Duodenal mucosa (tissue), 2 donors: ENCODE measurements around the gene DIP2C.
"Not testable (repeated sequence)": the region's sequence is repeated elsewhere in the genome, so short reads cannot be mapped to it uniquely, and the experiment has no call there.

Experiments used
- H3K27ac ChIP-seq: one replicate; pipeline ENCODE4 v1.7.0; 2013; ENCODE audit warnings: low read depth, low read length
- H3K27me3 ChIP-seq, 2 donors: one replicate each; pipeline ENCODE4 v1.7.0; 2013; ENCODE audit warnings: low read length in 2 of 2, control low read depth in 1 of 2; ENCODE audit not compliant: insufficient read depth in 2 of 2, control insufficient read depth in 1 of 2
- H3K36me3 ChIP-seq, 2 donors: one replicate each; pipeline ENCODE4 v1.7.0; 2013; ENCODE audit warnings: low read length in 2 of 2, control low read depth in 1 of 2; ENCODE audit not compliant: insufficient read depth in 2 of 2, control insufficient read depth in 1 of 2
- H3K4me1 ChIP-seq, 2 donors: one replicate each; pipeline ENCODE4 v1.7.0; 2013; ENCODE audit warnings: low read length in 2 of 2, control low read depth in 1 of 2; ENCODE audit not compliant: insufficient read depth in 2 of 2, control insufficient read depth in 1 of 2
- H3K4me3 ChIP-seq, 2 donors: one replicate each; pipeline ENCODE4 v1.7.0; 2013; ENCODE audit warnings: low read length in 2 of 2, low read depth in 1 of 2
- H3K9ac ChIP-seq, 2 donors: one replicate each; pipeline ENCODE4 v1.7.0; 2013; ENCODE audit warnings: low read length in 2 of 2, low read depth in 1 of 2
- H3K9me3 ChIP-seq, 2 donors: one replicate each; pipeline ENCODE4 v1.7.0; 2013; ENCODE audit warnings: low read length in 2 of 2, control low read depth in 1 of 2; ENCODE audit not compliant: control insufficient read depth in 1 of 2

Gene DIP2C

GRCh38 chr10:538895-539294 is 150.6 kb downstream of the DIP2C start:
- H3K4me3 ChIP-seq, result no peak overlapping the region
- no peaks in the 10 kb centered on the region for H3K9me3 ChIP-seq
- peaks cover 0 to 6% of the 10 kb centered on the region in 2 donors for H3K4me1 ChIP-seq
- no peak overlapping the region for H3K9ac ChIP-seq
- H3K36me3 ChIP-seq, result no peaks in the 10 kb centered on the region
- no peaks in the 10 kb centered on the region for H3K27me3 ChIP-seq
- no peak overlapping the region for H3K27ac ChIP-seq

- Histone ChIP-seq H3K4me1 (peaks cover 0 to 4% of the 10 kb centered on the region in 2 donors), H3K36me3 (no peaks in the 10 kb centered on the region), H3K9ac (no peak overlapping the region)
These were observed 152.5 kb downstream of the DIP2C start for GRCh38 chr10:536935-537334.

GRCh38 chr10:536371-536925 is 153.0 kb downstream of the DIP2C start:
- H3K4me3 ChIP-seq, result no peak overlapping the region
- H3K27ac ChIP-seq, result no peak overlapping the region
- H3K9me3 ChIP-seq, result no peaks in the 10 kb centered on the region
- H3K4me1 ChIP-seq, result no peaks in the 10 kb centered on the region
- H3K27me3 ChIP-seq, result no peaks in the 10 kb centered on the region
- H3K36me3 ChIP-seq, result no peaks in the 10 kb centered on the region
- no peak overlapping the region for H3K9ac ChIP-seq

More at GRCh38 chr10:536935-537334, 152.5 kb downstream of the DIP2C start:
- Histone ChIP-seq H3K9me3 (no peaks in the 10 kb centered on the region), H3K4me3 (no peak overlapping the region), H3K27ac (no peak overlapping the region), H3K27me3 (no peaks in the 10 kb centered on the region)

- H3K4me1 ChIP-seq, result no peaks in the 10 kb centered on the region
- no peak overlapping the region for H3K27ac ChIP-seq
- no peak overlapping the region for H3K9ac ChIP-seq
- H3K9me3 ChIP-seq, result no peaks in the 10 kb centered on the region
- no peaks in the 10 kb centered on the region for H3K27me3 ChIP-seq
- no peak overlapping the region for H3K4me3 ChIP-seq
- no peaks in the 10 kb centered on the region for H3K36me3 ChIP-seq
These were observed 153.5 kb downstream of the DIP2C start for GRCh38 chr10:535952-536351.

- Histone ChIP-seq H3K4me1 (no peaks in the 10 kb centered on the region), H3K4me3 (no peak overlapping the region), H3K27me3 (no peaks in the 10 kb centered on the region), H3K36me3 (no peaks in the 10 kb centered on the region), H3K9ac (no peak overlapping the region), H3K27ac (no peak overlapping the region), H3K9me3 (no peaks in the 10 kb centered on the region)
These were observed 154.4 kb downstream of the DIP2C start for GRCh38 chr10:535051-535450.

- Histone ChIP-seq H3K9me3 (no peaks in the 10 kb centered on the region), H3K4me3 (no peak overlapping the region), H3K9ac (no peak overlapping the region), H3K4me1 (no peaks in the 10 kb centered on the region), H3K27me3 (no peaks in the 10 kb centered on the region), H3K27ac (no peak overlapping the region), H3K36me3 (no peaks in the 10 kb centered on the region)
These were observed 155.4 kb downstream of the DIP2C start for GRCh38 chr10:534047-534566.

- no peak overlapping the region for H3K27ac ChIP-seq
- H3K9ac ChIP-seq, result no peak overlapping the region
- no peak overlapping the region for H3K4me3 ChIP-seq
These were observed 155.9 kb downstream of the DIP2C start for GRCh38 chr10:533611-534010.

GRCh38 chr10:533186-533585 is 156.3 kb downstream of the DIP2C start:
- Histone ChIP-seq H3K36me3 (no peaks in the 10 kb centered on the region), H3K27ac (no peak overlapping the region), H3K9me3 (no peaks in the 10 kb centered on the region), H3K4me3 (no peak overlapping the region), H3K4me1 (no peaks in the 10 kb centered on the region), H3K9ac (no peak overlapping the region), H3K27me3 (no peaks in the 10 kb centered on the region)

More at GRCh38 chr10:533611-534010, 155.9 kb downstream of the DIP2C start:
- Histone ChIP-seq H3K36me3 (no peaks in the 10 kb centered on the region), H3K4me1 (no peaks in the 10 kb centered on the region), H3K27me3 (no peaks in the 10 kb centered on the region), H3K9me3 (no peaks in the 10 kb centered on the region)

- not testable (repeated sequence) for H3K9ac ChIP-seq, H3K36me3 ChIP-seq, H3K4me3 ChIP-seq, H3K27me3 ChIP-seq, H3K4me1 ChIP-seq, H3K27ac ChIP-seq, H3K9me3 ChIP-seq
These were observed 157.1 kb downstream of the DIP2C start for GRCh38 chr10:532331-532730.

GRCh38 chr10:531541-531940 is 157.9 kb downstream of the DIP2C start:
- no peak overlapping the region for H3K9ac ChIP-seq
- H3K4me1 ChIP-seq, result no peaks in the 10 kb centered on the region
- no peaks in the 10 kb centered on the region for H3K27me3 ChIP-seq
- H3K4me3 ChIP-seq, result no peak overlapping the region
- no peaks in the 10 kb centered on the region for H3K9me3 ChIP-seq
- no peak overlapping the region for H3K27ac ChIP-seq
- H3K36me3 ChIP-seq, result no peaks in the 10 kb centered on the region

- Histone ChIP-seq H3K27me3 (no peaks in the 10 kb centered on the region), H3K4me3 (no peak overlapping the region), H3K36me3 (no peaks in the 10 kb centered on the region), H3K9me3 (no peaks in the 10 kb centered on the region), H3K27ac (no peak overlapping the region), H3K9ac (no peak overlapping the region), H3K4me1 (no peaks in the 10 kb centered on the region)
These were observed 158.8 kb downstream of the DIP2C start for GRCh38 chr10:530717-531116.
